PC-3 (cell line): ENCODE measurements around the gene SLC39A5.

Experiments used
- EZH2 ChIP-seq: fragments of 300-600 bp; sonication (generic); IDR thresholded peaks from one replicate; pipeline ENCODE4 v1.6.1; 2017; ENCODE audit warnings: antibody characterized with exemption, mild to moderate bottlenecking, low read length; ENCODE audit not compliant: unreplicated experiment
- TF ChIP-seq, protein P1 (sequence below): fragments of 300-600 bp; sonication (generic); conservative IDR thresholded peaks from 2 replicates; pipeline ENCODE4 v1.5.1; 2017; ENCODE audit warnings: antibody characterized with exemption, low read depth, mild to moderate bottlenecking, low read length

DNA sequence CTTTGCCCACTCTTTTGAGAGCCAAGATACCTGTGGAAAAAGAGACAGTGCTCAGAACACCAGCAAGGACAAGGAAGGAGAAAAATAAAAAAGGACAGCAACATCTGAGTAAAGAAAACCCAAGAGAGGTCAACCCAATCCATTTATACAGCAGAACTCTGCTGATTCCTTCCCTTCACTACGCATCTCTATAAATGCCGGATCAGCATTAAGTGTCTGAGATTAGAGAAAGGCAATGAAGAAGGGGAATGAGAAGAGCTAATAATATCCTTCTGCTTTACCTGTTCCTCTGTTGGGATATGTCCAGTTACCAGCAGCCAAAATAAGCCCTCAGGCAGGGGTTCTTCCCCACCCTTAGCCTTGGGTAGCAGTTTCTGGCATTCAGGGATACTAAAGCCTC, 52.7 kb downstream of the SLC39A5 start:
- TF ChIP-seq, protein P1, sequence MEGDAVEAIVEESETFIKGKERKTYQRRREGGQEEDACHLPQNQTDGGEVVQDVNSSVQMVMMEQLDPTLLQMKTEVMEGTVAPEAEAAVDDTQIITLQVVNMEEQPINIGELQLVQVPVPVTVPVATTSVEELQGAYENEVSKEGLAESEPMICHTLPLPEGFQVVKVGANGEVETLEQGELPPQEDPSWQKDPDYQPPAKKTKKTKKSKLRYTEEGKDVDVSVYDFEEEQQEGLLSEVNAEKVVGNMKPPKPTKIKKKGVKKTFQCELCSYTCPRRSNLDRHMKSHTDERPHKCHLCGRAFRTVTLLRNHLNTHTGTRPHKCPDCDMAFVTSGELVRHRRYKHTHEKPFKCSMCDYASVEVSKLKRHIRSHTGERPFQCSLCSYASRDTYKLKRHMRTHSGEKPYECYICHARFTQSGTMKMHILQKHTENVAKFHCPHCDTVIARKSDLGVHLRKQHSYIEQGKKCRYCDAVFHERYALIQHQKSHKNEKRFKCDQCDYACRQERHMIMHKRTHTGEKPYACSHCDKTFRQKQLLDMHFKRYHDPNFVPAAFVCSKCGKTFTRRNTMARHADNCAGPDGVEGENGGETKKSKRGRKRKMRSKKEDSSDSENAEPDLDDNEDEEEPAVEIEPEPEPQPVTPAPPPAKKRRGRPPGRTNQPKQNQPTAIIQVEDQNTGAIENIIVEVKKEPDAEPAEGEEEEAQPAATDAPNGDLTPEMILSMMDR, result no peak
- TF ChIP-seq EZH2, result no peak
